WTC11 (cell line): ENCODE measurements around the gene DUSP22.

Experiments
- CBFB ChIP-seq: sonication (generic); formaldehyde crosslinking; IDR thresholded peaks from 2 replicates; pipeline ENCODE4 v1.8.1; 2022; ENCODE audit warnings: mild to moderate bottlenecking, low read depth, missing genetic modification reagents
- NR1H2 ChIP-seq: sonication (generic); formaldehyde crosslinking; IDR thresholded peaks from 2 replicates; pipeline ENCODE4 v1.9.0; 2021; ENCODE audit warnings: mild to moderate bottlenecking, moderate library complexity, missing genetic modification reagents
- PRRX2 ChIP-seq: fragments of 250-450 bp; sonication (Bioruptor Pico); IDR thresholded peaks from 2 replicates; pipeline ENCODE4 v1.8.0; 2021; ENCODE audit warnings: mild to moderate bottlenecking
- SMAD3 ChIP-seq: sonication (generic); formaldehyde crosslinking; IDR thresholded peaks from 2 replicates; pipeline ENCODE4 v1.8.0; 2022; ENCODE audit warnings: missing genetic modification reagents, mild to moderate bottlenecking, borderline replicate concordance
- SMAD4 ChIP-seq: sonication (generic); formaldehyde crosslinking; IDR thresholded peaks from 2 replicates; pipeline ENCODE4 v1.8.0; 2022; ENCODE audit warnings: mild to moderate bottlenecking, missing genetic modification reagents
- ZNF416 ChIP-seq: fragments of 250-450 bp; sonication (Bioruptor Pico); IDR thresholded peaks from 2 replicates; pipeline ENCODE4 v1.9.0; 2021; ENCODE audit warnings: mild to moderate bottlenecking, inconsistent platforms
- TF ChIP-seq, protein P1 (sequence below): fragments of 200-600 bp; IDR thresholded peaks from 2 replicates; pipeline ENCODE4 v1.8.0; 2022; ENCODE audit warnings: antibody characterized with exemption
- TF ChIP-seq, protein P2 (sequence below): sonication (generic); formaldehyde crosslinking; IDR thresholded peaks from 2 replicates; pipeline ENCODE4 v1.8.1; 2023; ENCODE audit warnings: mild to moderate bottlenecking, missing genetic modification reagents, borderline replicate concordance

DNA sequence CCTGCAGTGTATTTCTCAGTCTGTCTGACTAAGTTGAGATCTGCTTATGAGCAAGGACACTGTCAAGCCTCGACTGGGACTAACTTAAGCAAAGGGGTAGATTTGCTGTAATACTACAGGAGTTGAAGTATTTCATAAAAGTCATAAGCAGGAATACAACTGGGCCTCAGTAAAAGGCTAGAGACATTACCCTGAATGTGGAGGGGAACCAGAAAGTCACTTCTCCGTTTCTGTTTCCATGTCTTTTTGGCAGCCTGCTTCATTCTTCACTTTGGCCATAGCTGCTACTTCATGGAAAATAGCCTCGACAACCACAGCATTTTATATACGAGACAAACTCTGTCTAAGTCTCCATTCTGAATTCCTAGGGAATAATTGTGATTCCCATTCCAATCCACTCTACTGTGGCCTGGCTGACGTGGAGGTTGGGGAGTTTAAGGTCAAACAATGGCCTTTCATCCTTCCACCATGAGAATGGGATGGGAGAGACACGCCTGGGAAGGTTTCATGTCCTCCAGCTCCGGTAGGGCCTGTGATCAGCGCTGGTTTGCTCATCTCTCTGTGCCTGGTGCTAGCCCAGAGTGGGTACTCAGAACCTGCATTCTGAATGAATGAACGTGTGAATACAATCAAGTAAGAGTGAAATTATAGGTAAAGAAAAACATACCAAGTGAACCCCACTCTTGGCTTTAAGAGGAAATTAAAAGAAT lies 37.1 kb upstream of the DUSP22 start:
- TF ChIP-seq, protein P1, sequence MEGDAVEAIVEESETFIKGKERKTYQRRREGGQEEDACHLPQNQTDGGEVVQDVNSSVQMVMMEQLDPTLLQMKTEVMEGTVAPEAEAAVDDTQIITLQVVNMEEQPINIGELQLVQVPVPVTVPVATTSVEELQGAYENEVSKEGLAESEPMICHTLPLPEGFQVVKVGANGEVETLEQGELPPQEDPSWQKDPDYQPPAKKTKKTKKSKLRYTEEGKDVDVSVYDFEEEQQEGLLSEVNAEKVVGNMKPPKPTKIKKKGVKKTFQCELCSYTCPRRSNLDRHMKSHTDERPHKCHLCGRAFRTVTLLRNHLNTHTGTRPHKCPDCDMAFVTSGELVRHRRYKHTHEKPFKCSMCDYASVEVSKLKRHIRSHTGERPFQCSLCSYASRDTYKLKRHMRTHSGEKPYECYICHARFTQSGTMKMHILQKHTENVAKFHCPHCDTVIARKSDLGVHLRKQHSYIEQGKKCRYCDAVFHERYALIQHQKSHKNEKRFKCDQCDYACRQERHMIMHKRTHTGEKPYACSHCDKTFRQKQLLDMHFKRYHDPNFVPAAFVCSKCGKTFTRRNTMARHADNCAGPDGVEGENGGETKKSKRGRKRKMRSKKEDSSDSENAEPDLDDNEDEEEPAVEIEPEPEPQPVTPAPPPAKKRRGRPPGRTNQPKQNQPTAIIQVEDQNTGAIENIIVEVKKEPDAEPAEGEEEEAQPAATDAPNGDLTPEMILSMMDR = no peak
- no peak for TF ChIP-seq SMAD3 (CRISPR knock-in tag)
- no peak for TF ChIP-seq CBFB (CRISPR knock-in tag)
- TF ChIP-seq PRRX2 (CRISPR knock-in tag) = no peak
- TF ChIP-seq, protein P2, sequence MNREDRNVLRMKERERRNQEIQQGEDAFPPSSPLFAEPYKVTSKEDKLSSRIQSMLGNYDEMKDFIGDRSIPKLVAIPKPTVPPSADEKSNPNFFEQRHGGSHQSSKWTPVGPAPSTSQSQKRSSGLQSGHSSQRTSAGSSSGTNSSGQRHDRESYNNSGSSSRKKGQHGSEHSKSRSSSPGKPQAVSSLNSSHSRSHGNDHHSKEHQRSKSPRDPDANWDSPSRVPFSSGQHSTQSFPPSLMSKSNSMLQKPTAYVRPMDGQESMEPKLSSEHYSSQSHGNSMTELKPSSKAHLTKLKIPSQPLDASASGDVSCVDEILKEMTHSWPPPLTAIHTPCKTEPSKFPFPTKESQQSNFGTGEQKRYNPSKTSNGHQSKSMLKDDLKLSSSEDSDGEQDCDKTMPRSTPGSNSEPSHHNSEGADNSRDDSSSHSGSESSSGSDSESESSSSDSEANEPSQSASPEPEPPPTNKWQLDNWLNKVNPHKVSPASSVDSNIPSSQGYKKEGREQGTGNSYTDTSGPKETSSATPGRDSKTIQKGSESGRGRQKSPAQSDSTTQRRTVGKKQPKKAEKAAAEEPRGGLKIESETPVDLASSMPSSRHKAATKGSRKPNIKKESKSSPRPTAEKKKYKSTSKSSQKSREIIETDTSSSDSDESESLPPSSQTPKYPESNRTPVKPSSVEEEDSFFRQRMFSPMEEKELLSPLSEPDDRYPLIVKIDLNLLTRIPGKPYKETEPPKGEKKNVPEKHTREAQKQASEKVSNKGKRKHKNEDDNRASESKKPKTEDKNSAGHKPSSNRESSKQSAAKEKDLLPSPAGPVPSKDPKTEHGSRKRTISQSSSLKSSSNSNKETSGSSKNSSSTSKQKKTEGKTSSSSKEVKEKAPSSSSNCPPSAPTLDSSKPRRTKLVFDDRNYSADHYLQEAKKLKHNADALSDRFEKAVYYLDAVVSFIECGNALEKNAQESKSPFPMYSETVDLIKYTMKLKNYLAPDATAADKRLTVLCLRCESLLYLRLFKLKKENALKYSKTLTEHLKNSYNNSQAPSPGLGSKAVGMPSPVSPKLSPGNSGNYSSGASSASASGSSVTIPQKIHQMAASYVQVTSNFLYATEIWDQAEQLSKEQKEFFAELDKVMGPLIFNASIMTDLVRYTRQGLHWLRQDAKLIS = no peak
- TF ChIP-seq SMAD4 (CRISPR knock-in tag) = no peak
- TF ChIP-seq ZNF416 (CRISPR knock-in tag) = no peak
- TF ChIP-seq NR1H2 (CRISPR knock-in tag) = no peak
